ENCODE results near the gene ZNF780B.

ZNF780B gene

GRCh38 chr19:40053491-40053890 is 2.5 kb downstream of the ZNF780B start:
- TF ChIP-seq TEAD4 (IDR thresholded peaks at IDR 0.05), result no peak

GRCh38 chr19:40035996-40036395 is 20.0 kb downstream of the ZNF780B start:
- TF ChIP-seq TCF12 (IDR thresholded peaks at IDR 0.05; ENCODE audit: low read depth), result no peak
- no peak for TF ChIP-seq FOXM1 (IDR thresholded peaks at IDR 0.05; ENCODE audit: borderline replicate concordance, low read depth)
- no peak for TF ChIP-seq REST (IDR thresholded peaks at IDR 0.05; ENCODE audit: low read depth)

- TF ChIP-seq CEBPB (IDR thresholded peaks at IDR 0.05) (no peak), REST (IDR thresholded peaks at IDR 0.05; ENCODE audit: low read depth) (no peak), TAF1 (IDR thresholded peaks at IDR 0.05; ENCODE audit: low read depth) (no peak), USF1 (IDR thresholded peaks at IDR 0.05) (no peak)
Measured at GRCh38 chr19:40033989-40034560, 22.0 kb downstream of the ZNF780B start.

GRCh38 chr19:40026597-40026970 is 29.4 kb downstream of the ZNF780B start:
- TF ChIP-seq NFIC (IDR thresholded peaks at IDR 0.05), result no peak
- TF ChIP-seq USF1 (IDR thresholded peaks at IDR 0.05), result no peak
- no peak for TF ChIP-seq CEBPB (IDR thresholded peaks at IDR 0.05)
- no peak for TF ChIP-seq TAF1 (IDR thresholded peaks at IDR 0.05; ENCODE audit: low read depth)
- TF ChIP-seq EGR1 (IDR thresholded peaks at IDR 0.05), result no peak
- no peak for TF ChIP-seq TEAD4 (IDR thresholded peaks at IDR 0.05)
- no peak for TF ChIP-seq RAD21 (IDR thresholded peaks at IDR 0.05; ENCODE audit: low read depth)
- TF ChIP-seq REST (IDR thresholded peaks at IDR 0.05; ENCODE audit: low read depth), result no peak
- TF ChIP-seq TCF12 (IDR thresholded peaks at IDR 0.05; ENCODE audit: low read depth), result no peak
- no peak for TF ChIP-seq FOXM1 (IDR thresholded peaks at IDR 0.05; ENCODE audit: borderline replicate concordance, low read depth)
- no peak for TF ChIP-seq YY1 (IDR thresholded peaks at IDR 0.05; ENCODE audit: low read depth)
- no peak for TF ChIP-seq CREB1 (IDR thresholded peaks at IDR 0.05; ENCODE audit: low read depth)
- TF ChIP-seq EP300 (IDR thresholded peaks at IDR 0.05; ENCODE audit: borderline replicate concordance), result no peak

- TF ChIP-seq CEBPB (IDR thresholded peaks at IDR 0.05), result no peak
- no peak for TF ChIP-seq YY1 (IDR thresholded peaks at IDR 0.05; ENCODE audit: low read depth)
- TF ChIP-seq CREB1 (IDR thresholded peaks at IDR 0.05; ENCODE audit: low read depth), result no peak
- TF ChIP-seq EGR1 (IDR thresholded peaks at IDR 0.05), result no peak
- TF ChIP-seq EP300 (IDR thresholded peaks at IDR 0.05; ENCODE audit: borderline replicate concordance), result no peak
- TF ChIP-seq NFIC (IDR thresholded peaks at IDR 0.05), result no peak
Measured at GRCh38 chr19:40025938-40026596, 30.0 kb downstream of the ZNF780B start.

GRCh38 chr19:40023969-40024368 is 32.1 kb downstream of the ZNF780B start:
- TF ChIP-seq TCF12 (IDR thresholded peaks at IDR 0.05; ENCODE audit: low read depth), result no peak
- TF ChIP-seq YY1 (IDR thresholded peaks at IDR 0.05; ENCODE audit: low read depth), result no peak
- no peak for TF ChIP-seq CREB1 (IDR thresholded peaks at IDR 0.05; ENCODE audit: low read depth)
- no peak for TF ChIP-seq ZBTB7A (IDR thresholded peaks at IDR 0.05; ENCODE audit: low read depth)
- no peak for TF ChIP-seq TAF1 (IDR thresholded peaks at IDR 0.05; ENCODE audit: low read depth)
- no peak for TF ChIP-seq TEAD4 (IDR thresholded peaks at IDR 0.05)
- TF ChIP-seq EGR1 (IDR thresholded peaks at IDR 0.05), result no peak
- TF ChIP-seq FOXM1 (IDR thresholded peaks at IDR 0.05; ENCODE audit: borderline replicate concordance, low read depth), result no peak
